NCI-H748 treated with DMSO at 0.1 percent for 48 hours (cell line): Measurements from ENCODE around the gene MBL2.

Experiments
- DNase-seq: peaks from one replicate; lab custom pipeline; 2025; lab: John Stamatoyannopoulos, UW

Gene MBL2

GRCh38 chr10:52772623-52773022, at the start of gene MBL2:
MBL2 (minus strand) TSS chr10:52772784; CDS start chr10:52771635, 1,149 bp downstream.
- no peak for DNase-seq

GRCh38 chr10:52820309-52820708, 47.7 kb upstream of the MBL2 start:
- DNase-seq = no peak

- peak; percentile 60 for DNase-seq
Measured at GRCh38 chr10:52818019-52818418, 45.4 kb upstream of the MBL2 start.

- DNase-seq = no peak
Measured at GRCh38 chr10:52814506-52814905, 41.9 kb upstream of the MBL2 start.

- no peak for DNase-seq
Measured at GRCh38 chr10:52811776-52812175, 39.2 kb upstream of the MBL2 start.

- DNase-seq = no peak
Measured at GRCh38 chr10:52810761-52811160, 38.2 kb upstream of the MBL2 start.

GRCh38 chr10:52807803-52808202, 35.2 kb upstream of the MBL2 start:
- no peak for DNase-seq

GRCh38 chr10:52805414-52806285, 33.1 kb upstream of the MBL2 start:
- DNase-seq = no peak

- DNase-seq = no peak
Measured at GRCh38 chr10:52801947-52802346, 29.4 kb upstream of the MBL2 start.

GRCh38 chr10:52786098-52786497, 13.5 kb upstream of the MBL2 start:
- DNase-seq = no peak

GRCh38 chr10:52785418-52785817, 12.8 kb upstream of the MBL2 start:
- DNase-seq = no peak

GRCh38 chr10:52783726-52784125, 11.1 kb upstream of the MBL2 start:
- no peak for DNase-seq

- DNase-seq = no peak
Measured at GRCh38 chr10:52782554-52782953, 10.0 kb upstream of the MBL2 start.

- DNase-seq = no peak
Measured at GRCh38 chr10:52780391-52781155, 8.0 kb upstream of the MBL2 start.

GRCh38 chr10:52779541-52780390, 7.2 kb upstream of the MBL2 start:
- DNase-seq = no peak

- no peak for DNase-seq
Measured at GRCh38 chr10:52778511-52779392, 6.2 kb upstream of the MBL2 start.

- DNase-seq = no peak
Measured at GRCh38 chr10:52777414-52777813, 4.8 kb upstream of the MBL2 start.

- DNase-seq = no peak
Measured at GRCh38 chr10:52776471-52776903, 3.9 kb upstream of the MBL2 start.

- DNase-seq = no peak
Measured at GRCh38 chr10:52775132-52775647, 2.6 kb upstream of the MBL2 start.

- DNase-seq = no peak
Measured at GRCh38 chr10:52774600-52775106, 2.1 kb upstream of the MBL2 start.

- no peak for DNase-seq
Measured at GRCh38 chr10:52774182-52774581, 1.6 kb upstream of the MBL2 start.
